NCI-H2196 treated with DMSO at 0.1 percent for 48 hours (cell line): ENCODE data around the gene ADCY7.

Experiments used
- DNase-seq: peaks from one replicate; lab custom pipeline; 2025; ENCODE audit not compliant: unreplicated experiment; lab: John Stamatoyannopoulos, UW

Gene ADCY7

DNA sequence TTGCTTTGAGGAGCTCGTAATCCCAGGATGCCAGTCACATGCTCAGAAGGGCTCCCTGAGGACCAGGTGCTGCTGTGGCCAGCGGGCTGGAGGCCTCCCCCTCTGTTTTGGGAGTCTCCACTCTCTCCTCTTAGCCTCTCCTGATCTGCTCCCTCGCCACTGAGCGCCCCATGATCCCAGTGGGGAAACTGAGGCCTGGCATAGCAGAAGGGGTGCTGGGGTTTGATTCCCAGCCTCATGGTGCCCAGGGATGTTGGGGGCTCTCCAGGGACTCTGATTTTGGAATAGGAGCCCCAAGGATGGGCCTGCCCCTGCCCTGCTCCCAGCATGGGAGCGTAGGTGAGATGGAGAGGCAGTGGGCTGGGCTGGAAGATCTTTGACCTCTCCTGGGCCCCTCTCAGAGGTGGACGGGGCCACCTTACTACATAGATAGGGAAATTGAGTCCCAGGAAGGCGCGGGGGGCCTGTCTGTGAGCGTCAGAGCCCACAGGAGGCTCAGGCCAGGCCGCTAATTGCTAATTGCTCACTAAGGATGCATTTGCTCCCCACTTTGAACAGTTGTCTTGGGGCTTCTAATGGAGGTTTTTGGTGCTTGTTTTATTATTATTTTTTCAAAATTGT, 525 bp upstream of the ADCY7 start:
- no peak for DNase-seq

DNA sequence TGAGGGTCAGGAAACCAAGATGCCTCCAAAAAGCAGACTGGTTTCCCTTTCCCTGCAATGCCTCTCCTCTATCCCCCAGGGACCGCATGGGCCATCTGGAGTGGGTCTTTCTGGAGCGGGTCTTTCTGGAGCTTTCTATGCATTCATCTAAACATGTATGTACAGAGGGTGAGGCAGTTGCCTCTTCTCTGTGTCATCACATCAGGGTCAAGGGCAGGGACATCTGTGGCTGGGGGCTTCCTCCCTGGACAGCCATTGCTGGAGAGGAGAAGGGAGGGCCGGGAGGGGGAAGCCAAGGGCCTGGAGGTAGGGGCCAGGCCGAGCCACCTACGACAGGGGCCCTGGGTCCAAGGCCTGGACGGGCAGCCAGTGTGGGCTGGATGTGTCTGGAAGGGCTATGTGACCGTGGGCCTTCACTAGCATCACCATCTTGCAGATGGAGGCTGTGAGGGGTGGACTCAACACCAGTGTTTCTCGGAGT, 840 bp downstream of the ADCY7 start:
- DNase-seq: no peak

DNA sequence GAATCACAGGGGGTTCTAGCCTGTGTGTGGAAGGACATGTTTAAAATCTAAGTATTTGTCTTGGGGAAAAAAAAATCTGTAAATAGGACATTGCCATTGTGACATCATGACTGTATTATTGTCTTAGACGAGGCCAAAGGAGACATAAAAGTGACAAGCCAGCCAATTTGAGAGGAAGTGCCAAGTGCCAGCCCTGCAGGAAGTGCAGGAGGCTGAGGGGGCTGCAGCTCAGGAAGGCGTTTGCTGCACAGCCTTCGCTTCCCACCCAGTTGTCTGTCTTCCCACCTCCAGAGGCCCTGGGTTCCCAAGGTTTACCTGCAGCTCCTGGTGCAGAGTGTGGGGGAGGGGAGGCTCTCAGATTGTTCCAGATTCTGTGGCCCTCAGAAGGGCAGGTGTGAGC, 1.3 kb downstream of the ADCY7 start:
- no peak for DNase-seq

DNA sequence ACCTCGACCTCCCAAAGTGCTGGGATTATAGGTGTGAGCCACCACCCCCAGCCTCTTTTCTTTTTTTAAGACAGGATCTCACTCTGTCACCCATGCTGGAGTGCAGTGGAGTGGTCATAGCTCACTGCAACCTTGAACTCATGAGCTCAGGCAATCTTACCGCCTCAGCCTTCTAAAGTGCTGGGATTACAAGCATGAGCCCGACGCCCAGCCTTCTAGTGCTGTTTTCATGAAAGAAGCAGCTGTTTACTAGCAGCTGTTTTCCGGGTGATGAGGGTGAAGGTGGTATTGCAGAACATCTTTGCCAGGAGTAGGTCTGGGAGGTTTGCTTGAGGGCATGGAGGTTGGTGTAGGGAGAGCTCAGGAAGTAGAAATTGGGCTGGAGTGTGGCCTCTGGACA, 2.0 kb downstream of the ADCY7 start:
- no peak for DNase-seq

DNA sequence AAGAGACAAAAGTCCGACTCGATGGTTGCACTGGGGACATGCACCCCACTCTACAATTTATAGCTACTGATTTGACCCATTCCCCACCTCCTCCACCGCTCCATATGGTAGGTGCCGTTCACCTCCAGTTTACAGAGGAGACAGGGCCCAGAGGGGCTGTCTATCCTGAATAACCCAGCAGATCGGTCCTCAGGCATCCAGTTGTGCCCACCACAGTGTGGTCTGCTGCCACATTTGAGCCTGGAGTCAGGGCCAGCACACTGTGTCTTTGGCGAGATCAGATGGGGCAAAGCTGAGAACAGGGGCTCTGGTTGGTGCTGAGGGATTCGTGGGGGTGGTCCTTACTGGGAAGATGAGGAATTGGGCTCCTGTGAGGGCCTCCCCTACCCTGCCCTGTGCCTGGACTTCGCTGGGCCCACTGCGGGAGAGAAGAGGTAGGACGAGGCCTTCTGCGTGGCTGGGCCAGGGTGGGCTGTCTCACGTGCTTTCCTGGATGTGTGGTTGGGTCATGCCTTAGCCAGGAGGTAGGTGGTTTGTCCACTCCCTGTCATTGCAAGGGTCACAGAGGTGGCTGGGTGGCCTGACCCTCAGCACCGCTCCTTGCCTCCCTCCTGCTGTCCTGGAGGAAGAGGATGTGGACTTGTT, 2.8 kb downstream of the ADCY7 start:
- no peak for DNase-seq

DNA sequence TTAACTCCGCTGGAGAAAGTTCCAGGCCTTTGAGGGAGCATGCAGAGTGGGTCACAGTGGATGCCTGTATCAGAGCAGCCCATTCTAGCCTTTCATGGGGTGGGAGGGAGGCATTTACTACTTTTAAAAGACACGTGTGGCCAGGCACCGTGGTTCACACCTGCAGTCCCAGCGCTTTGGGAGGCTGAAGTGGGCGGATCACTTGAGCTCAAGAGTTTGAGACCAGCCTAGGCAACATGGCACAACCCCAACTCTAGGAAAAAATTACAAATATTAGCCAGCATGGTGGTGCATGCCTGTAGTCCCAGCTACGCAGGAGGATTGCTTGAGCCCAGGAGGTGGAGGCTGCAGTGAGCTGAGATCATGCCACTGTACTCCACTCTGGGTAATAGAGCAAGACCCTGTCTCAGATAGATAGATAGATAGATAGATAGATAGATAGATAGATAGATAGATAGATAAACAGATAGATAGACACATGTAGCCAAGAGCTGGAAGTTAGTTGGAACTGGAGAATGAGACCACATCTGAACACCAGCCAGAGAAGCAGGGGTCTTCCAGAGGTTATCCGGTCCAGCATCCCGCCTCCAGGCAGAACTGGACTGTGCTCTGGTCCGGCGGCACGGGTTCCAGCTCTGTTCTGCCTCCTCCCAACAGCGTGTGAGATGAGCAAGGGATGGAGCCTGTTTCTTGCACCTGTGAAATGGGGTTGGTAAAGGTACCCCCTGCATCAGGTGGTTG, 3.6 kb downstream of the ADCY7 start:
- no peak for DNase-seq

DNA sequence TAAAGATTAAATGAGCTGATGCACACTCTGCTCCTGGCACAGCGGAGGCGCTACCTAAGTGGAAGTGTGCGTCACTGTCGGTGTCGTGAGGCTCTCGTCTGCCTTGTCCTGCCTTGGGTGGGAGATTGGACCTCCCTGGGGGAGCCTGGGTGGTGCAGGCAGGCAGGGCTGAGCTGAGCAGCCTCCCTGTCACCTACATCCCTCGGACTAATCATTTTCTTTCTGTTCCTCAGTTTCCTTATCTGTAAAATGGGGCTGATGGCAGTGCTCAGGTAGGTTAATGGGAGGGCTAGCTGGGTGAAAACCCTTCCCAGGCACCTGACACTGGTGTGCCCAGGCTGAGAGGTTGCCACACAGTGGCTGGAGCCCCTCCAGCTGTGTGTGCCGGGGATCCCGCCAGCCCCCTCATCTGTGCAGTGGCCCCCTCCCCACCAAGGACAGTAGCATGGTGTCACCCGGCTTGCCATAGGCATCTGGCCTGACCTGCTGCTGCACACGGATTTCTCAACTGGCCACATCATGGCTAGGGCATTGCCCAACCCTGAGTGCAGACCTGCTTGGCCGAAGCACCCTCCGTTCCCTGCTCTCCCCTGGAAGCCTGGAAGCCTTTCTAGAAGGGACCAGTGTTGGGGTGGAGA, 4.3 kb downstream of the ADCY7 start:
- no peak for DNase-seq

DNA sequence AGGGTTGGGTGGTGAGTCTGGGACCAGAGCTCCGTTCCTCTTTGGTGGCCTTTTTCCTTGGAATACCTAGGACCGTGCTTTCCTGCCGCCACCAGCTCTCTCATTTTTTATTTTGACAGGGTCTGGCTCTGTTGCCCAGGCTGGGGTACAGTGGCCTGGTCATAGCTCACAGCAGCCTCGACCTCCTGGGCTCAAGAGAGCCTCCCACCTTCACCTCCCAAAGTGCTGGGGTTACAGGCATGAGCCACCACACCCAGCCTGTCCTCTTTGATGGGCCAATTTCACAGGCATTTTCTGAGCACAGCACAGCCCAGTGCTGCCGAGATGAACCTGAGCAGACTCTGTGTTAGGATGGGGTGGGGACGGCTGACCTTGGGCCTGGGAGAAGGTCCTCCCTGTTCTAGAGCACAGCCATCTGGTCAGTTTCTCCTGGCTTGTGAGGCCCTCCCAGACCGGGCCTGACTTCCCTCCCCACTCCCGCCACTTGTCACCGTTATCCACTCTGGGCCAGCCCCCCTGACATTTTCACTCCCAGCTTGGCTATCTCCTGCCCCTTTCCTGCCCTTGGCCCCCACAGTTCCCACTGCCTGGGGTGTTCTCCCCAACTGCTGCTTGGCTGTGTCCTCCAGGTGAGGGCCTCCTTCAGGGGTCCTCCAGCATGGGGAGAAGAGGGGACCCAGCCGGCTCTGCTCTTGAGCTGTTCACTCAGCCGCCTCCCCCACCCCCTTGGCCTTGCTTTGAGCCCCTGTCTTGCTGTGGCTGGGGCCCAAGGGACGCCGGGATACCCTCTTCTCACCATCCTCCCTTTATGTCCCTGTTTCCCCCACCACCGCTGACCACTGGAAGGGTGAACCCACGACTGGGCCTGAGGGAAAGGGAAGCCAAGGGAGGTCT, 5.0 kb downstream of the ADCY7 start:
- no peak for DNase-seq

DNA sequence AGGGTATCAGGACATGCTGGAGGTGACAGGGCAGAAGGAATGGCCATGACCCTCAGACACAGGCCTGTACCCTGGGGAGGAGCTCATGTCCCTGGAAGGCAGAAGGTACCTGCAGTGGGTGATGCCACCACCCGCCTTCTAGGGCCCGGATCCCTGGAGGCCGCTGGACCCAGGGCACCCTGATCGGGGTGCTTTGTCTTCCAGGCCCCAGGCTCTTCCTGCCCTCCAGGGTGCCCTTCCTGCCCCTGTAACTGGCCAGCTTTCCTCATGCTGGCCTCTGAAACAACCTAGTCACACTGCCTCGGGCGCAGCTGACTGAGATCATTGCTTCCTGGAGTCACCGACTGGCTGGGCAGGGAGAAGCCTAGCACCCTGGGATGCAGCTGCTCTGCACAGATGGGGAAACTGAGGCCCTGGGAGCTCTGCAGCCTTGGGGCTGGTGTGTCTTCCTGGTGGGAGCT, 5.8 kb downstream of the ADCY7 start:
- no peak for DNase-seq

DNA sequence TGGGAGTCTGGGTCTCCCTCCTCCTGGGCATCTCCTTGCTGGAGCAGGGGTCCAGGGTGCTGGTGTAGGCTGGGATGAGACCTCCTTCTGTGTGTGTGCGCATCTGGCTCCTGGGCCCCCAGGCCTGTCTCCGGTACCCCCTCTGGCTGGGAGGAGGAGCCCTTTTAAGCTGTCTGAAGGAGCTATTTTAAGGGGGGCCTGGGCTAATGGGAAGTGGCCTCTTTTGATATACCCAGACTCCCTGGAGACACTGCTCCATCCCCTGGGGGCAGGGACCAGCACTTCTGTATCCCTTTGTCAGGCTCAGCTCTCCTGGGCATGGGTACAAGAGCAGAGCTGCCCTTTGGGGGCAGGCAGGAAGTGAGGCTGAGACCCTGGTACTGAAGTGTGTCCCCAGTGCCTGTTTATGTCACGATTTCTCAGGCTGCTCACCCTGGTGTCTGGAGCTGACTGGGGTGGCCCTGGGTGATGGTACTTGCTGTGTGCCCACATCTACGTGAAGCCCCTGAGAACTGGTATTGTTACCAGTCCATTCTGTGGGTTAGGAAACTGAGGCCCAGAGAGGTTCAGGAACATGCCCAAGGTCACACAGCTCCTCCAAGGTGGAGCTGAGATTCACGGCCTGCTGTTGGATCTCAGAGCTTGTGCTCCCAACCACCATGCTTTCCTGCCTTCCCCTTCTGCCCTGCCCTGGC, 6.5 kb downstream of the ADCY7 start:
- DNase-seq: no peak

DNA sequence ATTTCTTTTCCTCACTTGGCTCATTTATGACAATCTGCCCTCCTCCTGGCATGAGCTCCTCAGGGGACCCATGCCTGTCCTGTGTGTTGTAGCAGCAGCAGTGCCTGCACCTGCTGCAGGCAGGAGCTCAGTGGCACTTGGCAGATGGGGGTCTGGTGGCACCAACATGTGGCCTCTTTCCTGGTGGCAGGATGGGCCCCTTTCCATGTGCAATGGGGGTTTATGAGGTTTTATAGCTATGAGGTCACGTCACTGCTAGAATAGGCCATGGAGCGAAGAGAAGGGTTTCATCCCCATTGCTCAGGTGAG, 7.0 kb downstream of the ADCY7 start:
- DNase-seq: no peak

DNA sequence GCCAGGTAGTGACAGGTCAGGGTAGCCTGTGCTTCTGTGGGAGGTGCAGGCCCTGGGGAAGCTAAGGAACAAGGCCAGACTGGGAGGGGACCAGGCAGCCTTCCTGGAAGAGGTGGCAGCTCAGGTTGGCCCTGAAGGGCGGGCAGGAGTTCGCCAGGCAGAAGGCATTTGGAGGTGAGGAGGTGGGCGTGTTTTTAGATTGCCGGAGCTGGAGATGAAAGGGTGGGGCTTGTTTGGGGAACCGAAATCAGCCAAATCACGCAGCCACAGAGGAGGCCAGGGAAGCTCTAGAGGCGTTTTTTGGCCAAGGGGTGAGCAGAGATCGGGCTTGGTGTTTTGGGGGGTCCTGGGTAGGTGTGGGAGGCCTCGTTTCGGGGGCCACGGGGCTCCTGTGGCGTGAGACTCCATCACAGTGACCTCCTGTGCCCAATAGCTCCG, 7.6 kb downstream of the ADCY7 start:
- DNase-seq: no peak

DNA sequence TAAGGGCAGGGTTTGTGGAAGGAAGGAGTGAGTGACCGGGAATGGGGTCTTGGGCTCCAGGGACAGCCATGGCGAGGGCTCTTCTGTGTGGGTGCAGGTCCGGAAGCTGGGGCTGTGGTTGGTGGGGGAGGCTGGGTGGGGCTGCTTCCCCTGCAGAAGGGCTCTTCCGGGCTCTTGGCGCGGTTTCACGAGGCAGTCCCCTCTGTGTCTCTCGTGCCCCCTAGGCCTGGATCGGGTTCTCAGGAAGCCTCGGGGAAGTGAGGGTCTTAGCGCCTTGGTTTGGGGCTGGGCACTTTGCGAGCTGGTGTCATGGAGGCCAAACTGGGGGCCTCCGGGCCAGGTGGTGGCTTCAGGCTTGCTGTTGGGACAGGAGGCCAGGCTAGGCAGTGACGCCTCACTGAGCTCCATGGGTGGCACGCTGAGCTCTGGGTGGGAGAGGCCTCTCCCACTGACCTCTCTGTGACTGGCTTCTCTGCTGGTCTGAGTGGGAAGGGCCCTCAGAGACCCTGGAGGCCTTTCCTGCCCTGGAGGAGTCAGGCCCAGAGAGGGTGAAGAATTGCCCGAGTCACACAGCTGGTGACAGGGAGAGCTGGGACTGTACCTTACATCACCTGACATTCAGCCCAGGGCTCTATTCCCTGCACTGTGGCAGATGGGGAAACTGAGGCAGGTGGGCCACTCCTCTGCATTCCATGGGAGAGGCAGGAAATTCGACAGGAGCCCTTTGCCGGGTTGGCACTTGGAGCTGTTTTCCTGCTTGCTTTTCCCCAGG, 8.2 kb downstream of the ADCY7 start:
- DNase-seq: no peak

DNA sequence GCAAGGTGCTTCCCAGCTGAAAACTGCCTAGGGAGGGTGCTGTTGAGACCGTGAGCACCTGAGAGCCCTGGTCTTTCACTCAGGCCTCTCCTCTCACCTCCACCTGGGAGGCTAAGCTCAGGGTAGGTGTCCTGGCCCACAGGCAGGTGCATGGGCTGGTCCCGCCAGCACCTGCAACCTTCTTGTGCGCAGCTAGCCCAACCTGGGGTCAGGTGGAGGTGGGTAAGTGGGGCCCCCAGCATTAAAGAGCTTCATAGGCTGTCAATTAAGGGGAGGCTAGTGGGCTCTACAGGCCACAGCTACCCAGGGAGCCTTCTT, 8.7 kb downstream of the ADCY7 start:
- no peak for DNase-seq

DNA sequence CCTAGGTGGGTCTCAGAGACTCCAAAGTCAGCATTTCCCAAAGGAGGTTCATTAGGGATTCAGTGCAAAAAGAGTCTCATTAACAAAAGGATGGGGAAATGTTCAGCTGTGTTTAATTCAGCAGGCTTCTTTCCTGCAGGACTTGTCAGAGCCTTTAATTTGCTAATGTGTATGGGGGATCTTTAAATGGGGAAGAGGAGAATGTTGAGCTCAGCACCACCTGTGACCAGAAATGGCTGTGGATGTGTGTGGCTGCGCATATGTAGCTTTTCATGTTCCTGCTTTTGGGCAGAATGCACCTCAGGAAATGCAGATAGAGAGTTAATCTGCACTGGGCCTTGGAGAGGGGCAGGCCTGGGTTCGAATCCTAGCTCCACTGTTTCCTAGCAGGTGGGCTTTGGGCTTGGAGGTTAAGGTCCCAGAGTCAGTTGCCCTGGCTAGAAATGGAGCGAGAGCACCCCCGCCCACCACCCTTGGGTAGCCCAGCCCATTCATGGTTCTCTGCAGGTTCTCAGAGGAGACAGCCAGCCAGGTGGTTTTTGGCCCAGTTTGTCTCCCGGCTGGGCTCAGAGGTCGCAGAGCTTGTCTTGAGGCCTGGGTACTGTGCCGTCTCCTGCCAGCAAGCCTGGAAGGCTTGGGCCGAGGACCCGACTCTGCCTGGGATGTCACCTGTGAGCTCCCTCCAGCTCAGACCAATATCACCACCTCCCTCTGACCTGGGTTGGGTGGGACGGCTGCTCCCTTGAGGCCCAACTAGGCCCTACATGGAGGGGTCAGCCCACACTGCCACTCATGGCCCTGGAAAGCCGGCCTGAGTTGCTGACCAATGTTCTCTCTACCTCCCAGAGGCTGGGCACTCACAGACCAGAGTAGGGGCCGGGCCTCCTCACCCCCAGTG, 9.3 kb downstream of the ADCY7 start:
- DNase-seq: no peak

DNA sequence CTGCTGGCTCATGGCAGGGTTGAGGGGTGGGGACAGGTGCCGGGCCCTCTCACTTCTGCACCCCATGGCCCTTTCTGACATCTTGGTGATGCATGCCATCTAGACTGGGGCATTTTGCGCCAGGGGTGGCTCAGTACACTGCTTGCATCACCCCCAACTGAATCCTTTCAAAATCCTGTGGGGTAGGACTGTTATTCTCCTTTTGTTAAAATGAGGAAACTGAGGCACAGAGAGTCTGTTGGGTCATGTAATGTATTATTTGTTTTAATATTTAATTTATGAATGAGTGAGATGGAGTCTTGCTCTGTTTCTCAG, 9.9 kb downstream of the ADCY7 start:
- DNase-seq: no peak

DNA sequence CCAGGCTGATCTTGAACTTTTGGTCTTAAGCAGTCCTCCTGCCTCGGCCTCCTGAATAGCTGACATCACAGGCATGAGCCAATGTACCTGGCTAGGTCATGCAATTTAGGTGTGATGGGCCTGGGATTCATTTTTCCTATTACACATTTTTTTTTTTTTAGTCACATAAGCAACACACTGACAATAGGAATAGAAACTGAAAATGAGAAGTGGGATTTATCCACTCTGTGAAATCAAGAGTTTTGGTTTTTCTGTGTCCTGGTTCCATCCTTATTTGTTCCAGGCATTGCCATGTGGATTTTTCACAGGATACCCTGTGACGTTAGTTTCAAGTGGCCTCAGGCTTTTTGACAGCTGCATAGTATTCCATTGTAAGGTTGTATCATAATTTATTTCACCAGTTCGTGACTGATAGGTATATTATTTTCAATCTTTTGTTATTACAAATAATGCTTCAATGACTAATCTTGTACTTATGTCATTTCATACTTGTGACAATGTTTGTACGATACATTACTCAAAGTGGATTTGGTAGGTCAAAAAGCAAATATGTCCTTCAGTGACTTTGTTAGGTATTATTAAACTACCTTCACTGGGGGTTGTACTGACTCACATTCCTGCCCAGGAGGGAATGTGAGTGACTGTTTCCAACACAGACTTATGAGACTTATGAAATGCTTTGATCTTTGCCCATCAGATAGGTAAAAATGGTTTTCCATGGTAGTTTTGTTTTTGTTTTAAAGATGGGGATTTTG, 10.6 kb downstream of the ADCY7 start:
- DNase-seq: no peak

DNA sequence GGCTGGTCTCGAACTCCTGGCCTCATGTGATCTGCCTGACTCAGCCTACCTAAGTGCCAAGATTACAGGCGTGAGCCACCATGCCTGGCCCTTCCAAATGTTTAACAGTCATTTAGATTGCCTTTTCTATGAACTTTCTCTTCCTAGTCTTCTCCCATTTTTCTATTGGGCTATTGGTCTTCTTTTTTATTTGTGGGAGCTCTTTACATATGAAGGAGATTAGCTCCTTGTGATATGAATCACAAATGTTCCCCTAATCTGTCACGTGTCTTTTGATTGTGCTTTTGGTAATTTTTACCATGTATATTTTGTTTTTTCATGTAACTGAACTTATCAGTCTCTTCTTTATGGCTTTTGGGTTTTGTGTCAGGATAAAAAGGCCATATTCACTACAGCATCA, 11.9 kb downstream of the ADCY7 start:
- no peak for DNase-seq
